Progenitor cell of endocrine pancreas (in vitro differentiated cells): ENCODE measurements around the gene CHURC1. TPM values are rescaled to one million over a fixed set of nuclear protein-coding genes. Genes with fewer than 3 reads are reported as not detected.

Experiments used
- DNase-seq: peaks from one replicate; pipeline ENCODE4 v3.0.0; 2021; ENCODE audit warnings: low spot score; ENCODE audit not compliant: unreplicated experiment
- H3K27ac Mint-ChIP-seq: 2 replicates; pipeline ENCODE4 v1.8.0; 2021; ENCODE audit warnings: mild to moderate bottlenecking, moderate library complexity, mixed read lengths
- H3K27me3 Mint-ChIP-seq: 2 replicates; pipeline ENCODE4 v1.8.0; 2021; ENCODE audit warnings: mixed read lengths
- H3K36me3 Mint-ChIP-seq: 2 replicates; pipeline ENCODE4 v1.8.0; 2022; ENCODE audit warnings: mixed read lengths; ENCODE audit not compliant: insufficient read depth
- H3K4me1 Mint-ChIP-seq: 2 replicates; pipeline ENCODE4 v1.8.0; 2021; ENCODE audit warnings: low read depth, mixed read lengths
- H3K4me3 Mint-ChIP-seq: 2 replicates; pipeline ENCODE4 v1.8.0; 2021; ENCODE audit warnings: low read depth, mild to moderate bottlenecking, moderate library complexity, mixed read lengths
- H3K9me3 Mint-ChIP-seq: 2 replicates; pipeline ENCODE4 v1.8.0; 2021; ENCODE audit warnings: low read depth, mixed read lengths
- total RNA-seq: library from RNA; stranded (reverse); gene quantifications from 2 replicates; pipeline ENCODE4 v1.2.1, GENCODE V29; 2021
- TF ChIP-seq, protein P1 (sequence below): fragments of 200-600 bp; sonication (generic); IDR thresholded peaks from one replicate; pipeline ENCODE4 v1.5.0; 2021; ENCODE audit warnings: antibody characterized with exemption, mild to moderate bottlenecking; ENCODE audit not compliant: unreplicated experiment

Gene CHURC1
- total RNA-seq, 1 donor from 2014 or later: 37.2 TPM

- Mint-ChIP-seq H3K9me3 (no peaks in the 10 kb centered on the region), H3K36me3 (peaks cover 4% of the 10 kb centered on the region), H3K4me1 (peaks cover 8% of the 10 kb centered on the region), H3K27ac (no peak overlapping the region), H3K4me3 (no peak overlapping the region), H3K27me3 (no peaks in the 10 kb centered on the region)
- TF ChIP-seq, protein P1, sequence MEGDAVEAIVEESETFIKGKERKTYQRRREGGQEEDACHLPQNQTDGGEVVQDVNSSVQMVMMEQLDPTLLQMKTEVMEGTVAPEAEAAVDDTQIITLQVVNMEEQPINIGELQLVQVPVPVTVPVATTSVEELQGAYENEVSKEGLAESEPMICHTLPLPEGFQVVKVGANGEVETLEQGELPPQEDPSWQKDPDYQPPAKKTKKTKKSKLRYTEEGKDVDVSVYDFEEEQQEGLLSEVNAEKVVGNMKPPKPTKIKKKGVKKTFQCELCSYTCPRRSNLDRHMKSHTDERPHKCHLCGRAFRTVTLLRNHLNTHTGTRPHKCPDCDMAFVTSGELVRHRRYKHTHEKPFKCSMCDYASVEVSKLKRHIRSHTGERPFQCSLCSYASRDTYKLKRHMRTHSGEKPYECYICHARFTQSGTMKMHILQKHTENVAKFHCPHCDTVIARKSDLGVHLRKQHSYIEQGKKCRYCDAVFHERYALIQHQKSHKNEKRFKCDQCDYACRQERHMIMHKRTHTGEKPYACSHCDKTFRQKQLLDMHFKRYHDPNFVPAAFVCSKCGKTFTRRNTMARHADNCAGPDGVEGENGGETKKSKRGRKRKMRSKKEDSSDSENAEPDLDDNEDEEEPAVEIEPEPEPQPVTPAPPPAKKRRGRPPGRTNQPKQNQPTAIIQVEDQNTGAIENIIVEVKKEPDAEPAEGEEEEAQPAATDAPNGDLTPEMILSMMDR: no peak
- DNase-seq: no peak
Measured at GRCh38 chr14:64919215-64919614, 5.0 kb downstream of the CHURC1 start.

DNA sequence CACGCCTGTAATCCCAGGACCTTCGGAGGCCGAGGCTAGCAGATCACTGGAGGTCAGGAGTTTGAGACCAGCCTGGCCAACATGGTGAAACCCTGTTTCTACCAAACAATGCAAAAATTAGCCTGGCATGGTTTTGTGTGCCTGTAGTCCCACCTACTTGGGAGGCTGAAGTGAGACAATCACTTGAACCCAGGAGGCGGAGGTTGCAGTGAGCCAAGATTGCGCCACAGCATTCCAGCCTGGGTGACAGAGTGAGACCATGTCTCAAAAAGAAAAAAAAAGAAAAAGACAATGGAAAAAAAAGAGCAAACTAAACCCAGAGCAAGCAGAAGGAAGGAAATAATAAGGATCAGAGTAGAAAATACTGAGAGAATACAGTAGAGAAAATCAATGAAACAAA is 5.4 kb downstream of the CHURC1 start:
- no peak for DNase-seq
- TF ChIP-seq, protein P1: no peak
- Mint-ChIP-seq H3K4me1 (peaks cover 8% of the 10 kb centered on the region), H3K9me3 (no peaks in the 10 kb centered on the region), H3K27me3 (no peaks in the 10 kb centered on the region), H3K4me3 (no peak overlapping the region), H3K27ac (no peak overlapping the region), H3K36me3 (peaks cover 4% of the 10 kb centered on the region)

DNA sequence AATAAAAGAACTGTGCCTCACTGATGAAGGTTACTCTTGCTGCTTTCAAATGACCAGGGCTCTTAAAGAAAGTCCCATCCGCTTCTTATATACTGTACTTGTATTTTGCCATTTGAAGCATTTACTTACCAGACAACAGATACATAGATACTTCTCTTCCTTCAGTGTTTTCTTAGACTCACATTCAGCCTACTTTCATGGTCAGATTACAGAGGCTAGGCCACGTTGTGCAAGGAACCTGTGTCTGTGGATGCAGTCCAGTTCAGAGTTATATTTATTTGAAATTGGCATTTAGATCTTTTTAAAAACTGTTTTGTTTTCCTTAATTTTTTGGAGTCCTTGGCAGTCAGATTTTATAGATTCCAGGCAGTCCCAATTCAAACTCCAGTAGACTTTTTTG is 6.2 kb downstream of the CHURC1 start:
- no peak overlapping the region for H3K4me3 Mint-ChIP-seq
- H3K9me3 Mint-ChIP-seq: no peaks in the 10 kb centered on the region
- no peak for DNase-seq
- peaks cover 4% of the 10 kb centered on the region for H3K36me3 Mint-ChIP-seq
- peak overlapping the region; percentile 18 for H3K27ac Mint-ChIP-seq
- TF ChIP-seq, protein P1: no peak
- H3K27me3 Mint-ChIP-seq: no peaks in the 10 kb centered on the region
- H3K4me1 Mint-ChIP-seq: peaks cover 2% of the 10 kb centered on the region

DNA sequence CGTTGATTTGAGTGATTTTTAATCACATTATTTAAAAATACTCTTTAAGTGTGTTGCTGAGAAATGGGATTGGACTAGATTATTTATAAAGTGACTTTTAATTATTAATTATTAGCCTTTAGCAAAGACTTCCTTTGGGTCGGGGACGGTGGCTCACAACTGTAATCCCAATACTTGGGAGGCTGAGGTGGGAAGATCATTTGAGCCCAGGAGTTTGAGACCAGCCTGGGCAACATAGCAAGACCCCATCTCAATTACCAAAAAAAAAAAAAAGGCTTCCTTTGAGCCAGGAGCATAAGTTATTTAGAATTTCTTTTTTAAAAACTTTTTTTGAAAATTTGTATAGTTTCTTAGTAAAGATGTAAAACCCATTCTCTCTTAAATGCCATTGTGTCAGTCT is 8.8 kb downstream of the CHURC1 start:
- DNase-seq: no peak
- H3K27me3 Mint-ChIP-seq: no peaks in the 10 kb centered on the region
- no peaks in the 10 kb centered on the region for H3K9me3 Mint-ChIP-seq
- TF ChIP-seq, protein P1: no peak
- H3K4me1 Mint-ChIP-seq: no peaks in the 10 kb centered on the region
- peaks cover 5% of the 10 kb centered on the region for H3K36me3 Mint-ChIP-seq
- H3K4me3 Mint-ChIP-seq: no peak overlapping the region
- H3K27ac Mint-ChIP-seq: no peak overlapping the region

DNA sequence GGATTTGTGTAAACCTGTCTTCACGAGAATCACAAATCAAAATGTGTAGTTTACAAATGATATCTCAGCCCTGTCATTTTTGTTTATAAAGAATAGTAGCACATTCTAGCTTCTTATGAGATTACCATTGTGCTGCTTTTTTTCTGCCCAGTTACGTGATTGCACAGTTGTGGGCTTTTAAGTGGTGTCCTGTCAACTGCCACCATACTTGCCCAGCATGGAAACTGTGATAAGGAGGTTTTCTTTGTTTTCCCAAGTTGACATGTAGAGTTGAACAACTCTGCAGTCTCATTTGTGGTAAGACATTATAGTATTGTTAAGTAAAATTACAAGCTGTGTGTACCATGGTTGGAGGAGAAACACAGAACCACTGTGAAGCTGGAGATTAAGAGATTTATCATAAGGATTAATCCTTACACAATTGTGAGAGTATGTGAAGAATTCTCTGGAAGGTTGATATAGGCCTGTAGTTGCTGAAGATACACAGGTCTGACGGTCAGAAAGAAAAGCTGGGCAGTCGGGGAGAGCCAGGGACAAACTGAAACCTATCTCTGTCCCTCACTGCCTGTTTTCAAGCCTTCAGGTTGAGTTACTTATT is 12.2 kb downstream of the CHURC1 start:
- TF ChIP-seq, protein P1: no peak
- Mint-ChIP-seq H3K4me1 (no peaks in the 10 kb centered on the region), H3K27me3 (no peaks in the 10 kb centered on the region), H3K9me3 (no peaks in the 10 kb centered on the region), H3K4me3 (no peak overlapping the region), H3K27ac (no peak overlapping the region), H3K36me3 (peaks cover 5% of the 10 kb centered on the region)
- no peak for DNase-seq
